Stimulated activated CD4-positive, alpha-beta T cell treated with anti-CD3 and anti-CD28 coated beads, TNF-alpha, amount 100 ng/mL, for 48 hours (primary cell): ENCODE results near the gene WDR35.
"Not testable (repeated sequence)": the region's sequence is repeated elsewhere in the genome, so short reads cannot be mapped to it uniquely, and the experiment has no call there.

ENCODE experiments used
- DNase-seq, 3 donors: peaks; one replicate each; pipeline ENCODE4 v3.0.0-alpha.2; 2020; ENCODE audit warnings: low read depth in 3 of 3

WDR35 gene

DNA sequence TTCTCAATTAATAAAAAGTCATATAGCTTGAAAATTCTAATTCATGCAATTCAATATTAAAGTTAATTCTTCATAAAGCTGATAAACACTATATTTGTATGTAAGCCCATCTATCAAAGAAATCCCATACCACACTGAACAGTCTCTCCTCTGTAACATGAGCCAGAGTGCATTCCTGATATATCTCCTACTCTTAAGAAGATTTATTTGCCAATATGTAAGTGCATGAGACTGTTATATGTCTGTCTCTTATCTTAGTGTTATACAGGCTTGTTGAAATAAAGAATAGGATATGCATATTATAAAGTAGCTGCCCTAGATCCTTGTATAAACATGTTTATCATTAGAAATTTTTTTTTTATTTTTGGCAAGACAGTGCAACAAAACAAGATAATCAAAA is 47.7 kb downstream of the WDR35 start:
- DNase-seq, result no peak

DNA sequence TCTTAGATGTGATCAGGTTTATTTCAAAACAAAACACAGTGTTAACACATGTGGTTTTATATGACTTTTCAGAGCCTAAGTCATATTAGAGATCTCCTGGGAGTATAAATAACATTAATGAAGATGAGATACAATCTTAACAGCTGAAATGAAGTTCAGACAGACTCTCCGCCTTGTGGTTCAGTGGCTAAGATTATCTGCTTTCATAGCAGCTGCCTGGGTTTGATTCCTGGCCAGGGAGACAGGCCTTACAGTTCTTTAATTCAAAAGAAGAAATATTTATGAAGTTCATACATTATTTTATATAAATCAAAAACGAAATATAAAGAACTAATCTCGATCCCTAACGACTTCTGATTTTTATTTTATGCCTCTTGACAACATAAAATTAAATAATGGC is 52.9 kb downstream of the WDR35 start:
- no peak for DNase-seq

DNA sequence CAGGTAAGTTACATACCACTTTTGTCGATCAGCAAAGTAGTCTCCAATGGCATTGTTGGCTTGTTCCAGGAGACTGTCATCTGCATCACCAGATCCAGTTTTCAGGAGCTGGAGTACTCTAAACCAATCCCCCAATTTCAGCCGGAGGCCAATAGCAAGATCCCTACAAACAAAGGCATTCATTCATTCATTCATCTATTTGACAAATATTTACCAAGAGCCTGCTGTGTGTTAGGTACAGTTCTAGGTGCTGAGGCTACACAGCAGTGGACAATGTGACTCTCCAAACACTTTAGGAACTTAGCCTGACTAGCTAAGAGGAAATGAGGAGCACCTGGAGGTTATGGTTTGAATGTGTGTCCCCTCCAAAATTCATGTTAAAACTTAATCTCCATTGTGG is 53.7 kb downstream of the WDR35 start:
- no peak for DNase-seq

DNA sequence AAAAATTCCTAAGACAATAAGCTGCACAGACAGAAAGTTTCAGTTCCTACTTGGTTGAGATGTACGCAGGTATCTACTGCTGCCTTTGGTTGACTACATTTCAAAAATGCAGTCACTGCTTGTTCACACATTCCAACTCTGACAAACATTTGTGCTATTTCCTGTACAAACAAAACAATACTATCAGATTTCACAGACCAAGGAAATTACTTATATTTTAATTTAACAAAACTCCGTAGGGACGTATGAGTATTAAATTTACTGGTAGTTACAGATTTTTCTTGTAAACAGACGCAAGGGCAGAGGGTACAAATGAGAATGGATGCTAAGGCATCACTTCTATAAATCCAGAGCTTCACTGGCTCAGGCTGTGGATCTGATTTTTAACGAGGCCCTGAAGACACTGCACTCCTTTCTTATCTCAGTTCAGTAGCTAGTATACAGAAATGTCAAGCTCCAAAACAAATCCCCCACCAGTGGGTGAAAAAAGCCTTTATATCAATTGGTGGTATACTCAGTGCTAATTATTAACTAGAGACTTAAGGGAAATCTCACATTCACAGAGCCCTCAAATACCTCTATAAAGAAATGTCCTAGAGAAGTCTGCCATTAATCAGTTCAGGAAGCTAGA is 56.4 kb downstream of the WDR35 start:
- DNase-seq, result no peak

DNA sequence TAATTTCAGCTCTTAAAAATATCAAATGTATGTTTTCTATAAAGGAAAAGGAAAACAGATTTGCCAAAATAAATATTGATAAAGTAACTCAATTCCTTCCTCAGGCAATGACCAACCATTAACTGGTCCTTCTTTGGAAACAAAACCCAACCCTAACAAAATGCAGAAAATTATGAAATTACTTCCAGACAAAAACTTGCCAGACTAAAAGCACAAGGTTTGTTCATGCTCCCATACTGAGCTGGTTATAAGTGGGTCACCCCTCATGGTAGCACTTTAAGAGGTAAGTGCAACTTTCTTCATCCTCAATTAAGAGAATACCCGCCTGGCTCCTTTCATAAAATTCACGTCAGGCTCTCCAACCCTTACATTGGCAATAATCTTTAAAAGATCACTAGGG is 57.0 kb downstream of the WDR35 start:
- DNase-seq, result no peak

DNA sequence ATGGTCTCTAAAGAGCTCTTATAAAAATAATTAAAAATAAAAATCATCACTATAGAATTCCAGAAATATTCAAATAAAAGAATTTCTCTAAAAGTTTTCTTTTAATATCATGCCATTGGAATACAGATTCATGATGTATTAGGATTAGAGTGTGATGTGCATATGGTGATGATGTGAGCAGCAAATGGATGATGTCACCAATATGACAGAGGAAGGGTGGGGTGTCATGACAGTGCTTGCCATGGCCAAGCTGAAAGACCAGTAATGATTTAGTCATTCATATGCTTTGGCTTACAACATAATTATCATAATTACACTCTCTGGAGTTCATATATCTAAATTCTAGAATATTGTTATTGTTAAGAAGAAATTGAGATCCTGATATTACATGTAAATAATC is 60.7 kb downstream of the WDR35 start:
- DNase-seq, result no peak

DNA sequence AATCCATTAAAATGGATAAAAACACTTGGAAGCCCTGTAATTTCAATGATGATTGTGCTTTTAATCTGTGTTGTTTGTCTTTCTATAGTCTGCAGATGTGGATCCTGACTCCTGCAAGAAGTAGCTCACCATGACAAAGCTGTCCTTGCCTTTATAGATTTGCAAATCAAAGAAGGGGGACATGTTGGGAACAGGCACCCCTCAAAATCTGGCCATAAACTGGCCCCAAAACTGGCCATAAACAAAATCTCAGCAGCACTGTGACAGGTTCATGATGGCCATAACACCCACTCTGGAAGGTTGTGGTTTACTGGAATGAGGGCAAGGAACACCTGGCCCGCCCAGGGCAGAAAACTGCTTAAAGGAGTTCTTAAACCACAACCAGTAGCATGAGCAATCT is 62.1 kb downstream of the WDR35 start:
- DNase-seq, result not testable (repeated sequence)

DNA sequence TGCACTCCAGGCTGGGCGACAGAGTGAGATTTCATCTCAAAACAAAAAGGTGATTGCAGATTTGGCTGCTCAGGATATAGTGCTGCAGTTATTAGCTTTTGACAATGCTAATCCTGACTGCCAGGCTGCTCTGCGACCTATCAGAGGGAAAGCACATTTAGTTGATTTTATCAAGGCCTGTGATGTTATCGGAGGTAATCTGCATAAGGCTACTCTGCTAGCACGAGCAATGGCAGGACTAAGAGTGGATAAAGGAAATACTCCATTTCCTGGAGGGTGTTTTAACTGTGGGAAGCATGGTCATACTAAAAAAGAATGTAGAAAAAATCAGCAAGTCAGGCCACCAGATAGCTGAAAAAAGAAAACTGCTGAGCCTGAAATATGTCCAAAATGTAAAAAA is 65.4 kb downstream of the WDR35 start:
- not testable (repeated sequence) for DNase-seq

DNA sequence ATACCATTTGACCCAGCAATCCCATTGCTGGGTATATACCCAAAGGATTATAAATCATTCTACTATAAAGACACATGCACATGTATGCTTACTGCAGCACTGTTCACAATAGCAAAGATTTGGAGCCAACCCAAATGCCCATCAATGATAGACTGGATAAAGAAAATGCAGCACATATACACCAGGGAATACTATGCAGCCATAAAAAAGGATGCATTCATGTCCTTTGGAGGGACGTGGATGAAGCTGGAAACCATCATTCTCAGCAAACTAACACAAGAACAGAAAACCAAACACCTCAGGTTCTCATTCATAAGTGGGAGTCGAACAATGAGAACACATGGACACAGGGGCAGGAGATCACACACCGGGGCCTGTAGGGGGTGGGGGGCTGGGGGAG is 67.7 kb downstream of the WDR35 start:
- not testable (repeated sequence) for DNase-seq

DNA sequence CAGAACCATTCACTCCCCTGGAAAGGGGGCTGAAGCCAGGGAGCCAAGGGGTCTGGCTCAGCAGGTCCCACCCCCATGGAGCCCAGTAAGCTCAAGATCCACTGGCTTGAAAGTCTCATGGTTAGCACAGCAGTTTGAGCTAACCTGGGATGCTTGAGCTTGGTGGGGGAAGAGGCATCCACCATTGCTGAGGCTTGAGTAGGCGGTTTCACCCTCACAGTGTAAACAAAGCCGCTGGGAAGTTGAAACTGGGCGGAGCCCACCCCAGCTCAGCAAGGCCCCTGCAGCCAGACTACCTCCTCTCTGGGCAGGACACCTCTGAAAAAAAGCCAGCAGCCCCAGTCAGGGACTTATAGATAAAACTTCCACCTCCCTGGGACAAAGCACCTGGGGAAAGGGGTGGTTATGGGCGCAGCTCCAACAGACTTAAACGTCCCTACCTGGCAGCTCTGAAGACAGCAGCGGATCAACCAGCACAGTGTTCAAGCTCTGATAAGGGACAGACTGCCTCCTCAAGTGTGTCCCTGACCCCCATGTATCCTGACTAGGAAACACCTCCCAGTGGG is 73.4 kb downstream of the WDR35 start:
- DNase-seq, result no peak

DNA sequence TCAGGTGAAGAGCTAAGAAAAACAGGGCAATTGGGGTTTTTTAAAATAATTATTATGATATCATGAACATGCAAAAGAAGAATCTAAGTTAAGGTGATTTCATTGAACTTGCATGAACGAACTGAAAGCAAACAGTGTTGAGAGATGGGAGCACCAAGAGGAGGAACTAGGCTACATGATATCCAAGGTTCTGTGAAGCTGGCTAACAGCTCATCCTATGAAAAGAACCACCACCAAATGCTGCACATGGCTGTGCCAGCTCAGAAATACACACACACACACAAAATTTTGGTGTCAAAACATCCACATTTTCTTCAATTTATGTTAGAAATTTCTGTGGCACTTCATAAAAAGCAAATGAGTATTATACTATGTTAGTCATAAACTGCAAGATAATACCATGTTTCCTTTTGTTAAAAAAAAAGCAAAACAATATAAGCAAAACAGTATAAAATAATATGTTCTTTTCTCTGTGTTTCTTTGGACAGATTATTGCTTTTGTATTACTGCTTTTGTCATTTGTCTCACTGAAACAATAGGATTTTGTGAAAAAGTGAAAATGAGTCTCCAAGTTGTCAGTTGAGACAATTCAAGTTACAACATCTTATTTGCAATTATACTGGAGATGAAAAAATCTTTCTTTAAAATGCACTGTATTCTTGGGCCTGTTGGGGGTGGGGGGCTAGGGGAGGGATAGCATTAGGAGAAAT is 75.5 kb downstream of the WDR35 start:
- no peak for DNase-seq

DNA sequence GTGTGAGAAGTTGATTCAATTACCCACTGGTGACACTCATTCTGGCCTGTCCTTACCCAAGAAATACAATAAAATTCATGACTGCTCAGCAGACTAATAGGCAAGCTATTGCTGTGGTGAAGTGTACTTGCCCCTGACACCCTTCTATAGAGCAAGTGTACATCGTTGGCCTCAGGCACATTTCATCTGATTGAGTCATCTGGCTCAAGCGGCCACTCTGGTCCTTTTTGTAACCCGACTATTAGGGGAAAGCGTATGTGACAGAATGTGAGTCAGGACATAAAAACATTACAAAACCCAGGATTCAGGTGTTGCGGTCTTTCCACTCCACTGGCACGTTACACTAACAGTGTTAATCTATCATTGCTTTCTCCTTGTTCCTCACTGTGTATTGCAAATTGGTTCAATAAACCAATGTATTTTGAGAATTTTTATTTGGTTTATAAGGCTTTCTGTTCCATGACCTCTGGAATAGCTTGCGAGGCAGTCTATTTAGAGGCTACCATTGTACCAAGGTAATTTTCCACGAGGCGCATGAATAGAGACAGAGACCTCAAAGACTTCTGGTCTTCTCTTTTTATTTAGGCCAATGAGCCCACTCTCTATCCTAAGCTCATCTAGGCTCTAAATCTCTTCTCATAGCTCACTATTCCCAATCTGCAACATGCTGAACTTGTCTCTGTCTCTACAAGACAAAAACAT is 77.9 kb downstream of the WDR35 start:
- no peak for DNase-seq

DNA sequence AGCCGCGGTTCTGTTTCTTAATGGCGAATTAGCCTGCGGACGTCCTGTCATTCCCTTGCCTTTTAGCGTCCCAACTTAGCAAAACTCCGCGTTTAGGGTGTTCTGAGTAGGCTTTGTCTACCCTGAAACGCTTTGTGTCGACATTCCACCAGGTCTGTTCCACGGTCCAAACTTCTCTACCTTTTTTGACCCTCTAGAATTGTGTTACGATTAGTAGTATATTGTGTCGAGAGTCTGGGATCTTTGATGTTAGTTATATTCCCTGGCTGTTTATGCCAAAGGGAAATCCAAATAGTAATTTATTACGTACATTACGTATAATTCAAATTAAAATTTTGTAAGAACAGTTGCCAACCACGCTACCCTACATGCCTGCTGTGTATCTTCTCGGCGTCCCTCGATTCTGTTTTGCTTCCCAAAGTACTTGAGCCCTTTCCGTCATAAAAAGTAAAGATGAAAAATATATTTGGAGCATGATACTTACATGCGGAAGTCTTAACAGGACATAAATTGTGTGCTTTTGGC is 87.6 kb downstream of the WDR35 start:
- no peak for DNase-seq

DNA sequence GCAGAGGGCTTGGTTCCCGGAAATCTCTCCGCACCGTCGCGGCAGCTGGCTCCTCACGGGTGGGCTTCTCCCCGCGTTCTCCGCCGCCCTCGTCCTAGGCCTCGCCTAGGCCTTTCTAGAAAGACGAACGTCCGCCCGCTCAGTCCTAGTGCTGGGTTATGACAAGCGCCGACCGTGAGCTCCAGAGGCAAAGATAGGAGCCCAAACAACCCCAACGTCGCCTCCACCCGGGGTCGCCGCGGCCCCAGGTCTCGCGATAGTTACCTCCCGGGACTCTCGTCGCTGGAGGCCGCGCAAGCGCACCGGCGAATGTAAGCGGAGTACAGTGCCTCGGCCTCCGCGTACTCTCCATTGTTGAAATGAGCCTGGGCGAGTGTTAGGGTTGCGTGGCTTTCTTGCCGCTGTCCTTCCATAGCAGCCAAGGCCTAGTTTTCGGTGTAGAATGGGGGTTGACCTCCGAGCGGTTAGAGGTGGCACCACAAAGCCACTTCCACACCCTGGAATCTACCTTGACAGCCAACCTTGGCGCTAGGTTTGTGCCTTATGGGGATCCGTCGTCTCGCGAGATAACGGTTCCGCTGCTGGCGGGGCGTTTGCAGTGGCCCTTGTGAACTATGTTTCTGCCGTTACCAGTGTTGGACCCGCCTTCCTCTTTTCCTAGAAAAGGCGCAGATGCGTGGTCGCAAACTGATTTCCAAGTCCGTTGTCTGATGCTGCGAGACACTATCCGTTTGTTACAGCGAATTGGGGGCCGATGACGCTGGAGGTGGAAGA is 88.3 kb downstream of the WDR35 start, which contains the start of gene TTC32:
Gene TTC32, minus strand, starts transcription at position 542 of the 774 bp plus-strand sequence. Its CDS starts 129 bp downstream, at position 413.
- peak; percentile 77 to 88 (median 86) for DNase-seq

DNA sequence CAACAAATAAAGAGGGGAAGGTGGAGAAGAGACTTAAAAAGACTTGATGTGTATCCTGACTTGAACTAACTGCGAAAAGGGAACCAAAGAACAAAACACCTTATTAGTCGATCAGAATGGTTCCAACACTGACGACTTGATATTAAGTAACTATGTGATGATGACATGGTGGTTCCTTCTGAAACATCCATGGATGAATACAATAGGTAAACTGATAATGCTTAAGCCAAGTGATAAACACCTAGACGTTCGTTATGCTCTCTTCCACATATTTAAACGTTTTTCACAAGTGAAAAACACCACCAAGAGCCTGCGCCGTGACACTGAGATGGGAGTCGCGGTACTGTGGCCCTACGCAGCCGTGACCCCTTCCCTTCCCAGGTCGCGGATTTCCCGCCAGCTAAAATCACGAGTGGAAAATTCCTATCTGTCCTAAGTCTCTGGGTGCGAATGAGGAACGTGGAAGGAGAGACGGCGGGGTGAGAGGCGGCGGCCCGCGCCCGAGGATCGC is 88.9 kb downstream of the WDR35 start:
- no peak for DNase-seq

DNA sequence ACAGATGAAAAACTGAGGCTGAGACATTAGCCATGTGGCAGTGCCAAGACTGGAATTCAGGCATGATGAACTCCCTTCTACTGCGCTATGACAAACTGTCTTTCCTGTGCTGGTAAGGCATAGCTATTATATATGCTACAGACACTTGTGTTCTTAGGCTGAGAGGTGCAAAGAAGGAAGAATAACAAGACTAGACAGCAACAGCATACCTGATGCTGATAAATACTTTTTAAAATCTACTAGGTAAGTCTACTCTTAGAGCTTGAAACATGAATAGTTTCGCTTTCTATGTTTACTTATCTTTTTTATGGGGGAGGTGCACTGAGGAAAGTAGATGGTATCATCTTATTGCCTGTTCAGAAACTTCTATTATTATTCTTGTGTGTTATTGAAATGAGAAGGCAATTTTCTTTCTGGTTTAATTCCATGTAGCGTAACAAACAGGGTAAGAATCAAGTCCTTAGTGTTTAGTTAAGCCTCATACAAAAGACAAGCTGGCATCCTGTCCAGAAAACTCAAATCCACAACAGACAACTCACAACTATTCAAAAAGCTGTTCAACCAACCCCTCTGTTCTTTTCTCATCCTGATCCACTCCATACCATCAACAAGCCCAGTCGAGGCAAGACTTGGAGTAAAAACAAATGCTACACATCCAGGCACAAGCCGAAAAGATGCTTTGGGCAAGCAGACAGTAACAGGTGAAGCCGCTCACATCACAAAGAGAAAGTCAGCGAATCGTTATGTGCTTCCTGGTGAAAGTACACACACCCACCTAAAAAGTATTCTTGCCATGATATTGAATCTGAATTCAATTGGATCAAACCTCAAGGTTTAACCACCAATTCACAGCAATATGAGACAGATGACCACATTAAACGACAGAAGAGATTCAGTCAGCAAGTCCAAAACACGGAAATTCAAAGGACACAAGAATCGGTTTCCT is 89.6 kb downstream of the WDR35 start:
- DNase-seq, result no peak

DNA sequence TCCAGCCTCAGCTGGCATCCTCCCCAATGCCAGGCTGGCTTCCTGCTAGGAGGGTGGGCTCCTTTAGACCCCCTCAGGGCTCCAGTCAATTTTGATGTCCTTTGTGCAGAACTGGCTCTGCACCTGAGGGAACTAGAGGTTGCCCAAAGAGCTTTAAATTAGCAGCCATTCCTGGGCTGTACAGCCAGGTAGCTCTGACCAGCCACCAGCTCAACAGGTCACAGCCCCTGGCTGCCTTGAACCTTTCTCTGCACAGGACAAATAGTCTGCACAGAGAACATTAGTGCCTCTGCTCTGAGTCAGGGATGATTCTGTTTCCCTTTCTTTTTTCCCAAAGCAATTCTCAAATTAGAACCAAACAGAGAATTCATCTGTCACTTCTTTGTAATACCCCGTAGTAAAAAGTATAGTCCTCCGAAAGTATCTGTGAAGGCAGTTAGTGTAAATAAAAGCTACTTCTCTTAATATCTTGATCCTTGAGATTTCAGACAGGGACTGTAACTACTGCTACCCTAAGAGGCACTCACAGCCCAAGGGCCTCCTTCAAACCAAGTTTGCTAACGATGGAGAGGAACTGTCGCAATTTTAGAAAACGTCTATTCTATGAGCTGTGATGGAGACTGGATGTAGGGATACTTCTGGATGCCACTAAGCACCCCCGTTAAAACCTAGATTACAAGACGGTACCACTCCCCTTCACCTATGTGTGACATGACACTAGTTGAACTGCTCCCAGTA is 91.1 kb downstream of the WDR35 start:
- no peak for DNase-seq

DNA sequence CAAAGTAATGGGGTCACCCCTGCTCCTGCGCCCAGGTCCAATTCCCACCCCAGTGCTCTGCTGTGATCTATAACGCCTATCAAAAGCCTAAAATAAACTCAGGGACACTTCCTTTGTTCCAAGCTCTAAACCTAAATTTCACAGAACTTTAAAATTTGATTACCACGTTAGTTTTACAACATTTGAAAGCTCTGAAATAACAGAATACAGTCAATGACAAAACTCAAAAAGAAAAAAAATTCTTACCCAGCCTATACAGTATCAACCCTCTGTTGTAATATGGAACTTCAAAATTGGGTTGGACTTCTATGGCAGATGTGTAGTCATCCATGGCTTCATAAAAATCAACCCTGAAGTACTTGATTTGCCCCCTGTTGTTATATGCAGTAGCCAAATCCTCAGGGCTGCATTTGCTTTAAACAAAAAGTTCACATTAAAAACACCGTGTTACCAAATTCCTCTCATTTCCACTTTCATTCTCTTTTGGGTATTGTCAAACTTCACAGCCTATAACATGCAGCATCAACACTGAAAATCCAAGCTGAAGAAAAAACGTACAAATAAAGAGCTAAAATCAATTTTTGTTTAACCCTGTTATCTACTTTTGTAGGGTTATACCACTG is 92.2 kb downstream of the WDR35 start:
- DNase-seq, result no peak

DNA sequence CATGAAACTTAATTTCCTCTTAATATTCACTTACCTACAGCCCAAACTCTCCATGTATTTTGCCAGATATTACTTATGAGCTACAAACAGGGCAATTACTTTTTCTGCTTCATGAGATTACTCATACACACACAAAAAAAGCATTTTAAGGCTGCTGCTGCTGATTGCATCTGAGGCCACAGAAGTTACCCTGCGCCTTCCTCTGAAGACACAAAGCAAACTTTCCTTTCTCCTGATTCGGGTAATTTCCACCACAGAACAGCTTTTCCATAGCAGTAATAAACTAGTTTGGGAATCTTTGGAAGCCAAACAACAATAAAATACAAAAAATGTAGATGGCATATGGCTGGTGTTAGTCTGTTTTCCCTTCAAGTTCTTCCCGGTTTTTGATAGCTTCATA is 94.4 kb downstream of the WDR35 start:
- no peak for DNase-seq
